Gastrocnemius medialis (tissue), 4 donors: ENCODE measurements around the gene ARHGAP5.

Experiments
- CTCF ChIP-seq, 5 experiments: fragments of 450-650 bp in 3 of 5; fragments of 200-600 bp in 2 of 5; sonication (generic) in 2 of 5; IDR thresholded peaks in 4 of 5; conservative IDR thresholded peaks in 1 of 5; 1 replicate in 4 of 5; 2 replicates in 1 of 5; pipeline ENCODE4 v1.5.1; 2016 to 2019; ENCODE audit warnings: antibody characterized with exemption in 5 of 5, mild to moderate bottlenecking in 3 of 5, moderate library complexity in 3 of 5
- POLR2A ChIP-seq, 2 donors: fragments of 450-650 bp; IDR thresholded peaks; one replicate each; pipeline ENCODE4 v1.6.1; 2017; ENCODE audit warnings: antibody characterized with exemption in 2 of 2, mild to moderate bottlenecking in 2 of 2, moderate library complexity in 2 of 2

GRCh38 chr14:32190673-32191072, 113.6 kb downstream of the ARHGAP5 start:
- no peak for TF ChIP-seq CTCF (IDR thresholded peaks at IDR 0.05 in 4 of 5, conservative IDR thresholded peaks at IDR 0.05 in 1 of 5)
- no peak for TF ChIP-seq POLR2A (IDR thresholded peaks at IDR 0.05)
